GM15510 (cell line): ENCODE results near the gene RBM14.

Experiments
- POLR2A ChIP-seq: IDR thresholded peaks from 3 replicates; pipeline ENCODE4 v1.6.1; 2011; ENCODE audit warnings: borderline replicate concordance; ENCODE audit not compliant: insufficient read length; ENCODE audit errors: extremely low read depth

The RBM14 gene

DNA sequence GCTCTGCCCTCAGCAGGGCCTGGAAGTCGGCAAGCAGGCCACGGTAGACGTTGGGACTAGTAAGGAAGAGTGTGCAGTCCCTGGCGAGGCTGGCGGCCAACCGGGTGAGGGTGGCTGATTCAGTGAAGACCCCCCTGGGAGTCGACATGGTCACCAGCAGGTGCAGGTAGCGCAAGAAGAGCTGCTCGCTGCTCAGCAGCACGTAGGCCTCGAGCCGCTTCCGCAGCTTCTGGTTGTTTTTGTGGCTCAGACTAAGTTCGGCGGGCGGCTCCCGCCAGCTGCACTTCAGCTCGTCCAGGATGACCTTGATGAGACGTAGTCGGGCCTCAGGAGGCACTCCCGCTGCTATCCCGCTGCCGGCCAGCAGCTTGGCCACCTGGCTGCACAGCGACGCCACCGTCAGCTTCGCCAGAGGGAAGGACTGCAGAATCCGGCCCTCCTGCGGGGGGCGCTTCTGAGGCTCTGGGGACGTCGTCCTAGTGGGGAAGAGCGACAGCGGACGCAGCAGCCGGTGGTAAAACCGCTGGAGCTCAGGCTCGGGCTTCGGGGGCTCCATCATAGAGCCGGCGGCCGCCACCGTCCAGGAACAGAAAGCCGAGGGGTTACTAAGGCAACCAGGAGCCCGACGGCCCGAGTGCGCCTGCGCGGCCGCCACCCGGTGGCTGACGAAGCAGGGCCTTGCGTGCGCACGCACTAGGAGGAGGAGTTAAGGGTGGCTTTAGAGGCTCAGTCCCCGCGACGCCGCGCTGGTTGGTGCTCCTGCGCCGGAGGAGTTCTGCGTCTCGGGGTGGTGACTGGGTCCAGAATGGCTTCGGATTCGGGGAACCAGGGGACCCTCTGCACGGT is 23.8 kb upstream of the RBM14 start, which contains the start of the genes CCDC87 and CCS:
Gene CCDC87, minus strand, starts transcription at position 607 of the 846 bp plus-strand sequence. Its CDS starts 48 bp downstream, at position 559.
Gene CCS, plus strand, starts transcription at position 729 of the 846 bp plus-strand sequence. Its CDS starts 77 bp downstream, at position 806.
- peak; percentile 98 for TF ChIP-seq POLR2A

DNA sequence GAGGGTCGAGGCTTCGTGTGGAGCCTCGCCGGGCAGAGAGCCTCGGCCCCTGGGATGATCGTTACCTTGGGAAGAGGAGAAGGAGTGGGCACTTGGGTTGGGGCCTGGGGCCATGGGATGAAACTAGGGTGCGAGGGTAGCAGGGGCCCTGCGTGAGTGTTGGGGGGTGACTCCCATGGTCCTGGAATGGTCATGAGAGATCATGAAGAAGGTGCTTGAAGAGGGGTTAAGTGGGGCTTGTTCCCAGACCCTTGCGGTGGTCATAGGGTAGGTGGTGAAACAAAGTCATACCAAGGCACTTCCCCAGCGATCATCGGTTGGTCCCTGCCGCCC is 23.2 kb upstream of the RBM14 start:
- no peak for TF ChIP-seq POLR2A

DNA sequence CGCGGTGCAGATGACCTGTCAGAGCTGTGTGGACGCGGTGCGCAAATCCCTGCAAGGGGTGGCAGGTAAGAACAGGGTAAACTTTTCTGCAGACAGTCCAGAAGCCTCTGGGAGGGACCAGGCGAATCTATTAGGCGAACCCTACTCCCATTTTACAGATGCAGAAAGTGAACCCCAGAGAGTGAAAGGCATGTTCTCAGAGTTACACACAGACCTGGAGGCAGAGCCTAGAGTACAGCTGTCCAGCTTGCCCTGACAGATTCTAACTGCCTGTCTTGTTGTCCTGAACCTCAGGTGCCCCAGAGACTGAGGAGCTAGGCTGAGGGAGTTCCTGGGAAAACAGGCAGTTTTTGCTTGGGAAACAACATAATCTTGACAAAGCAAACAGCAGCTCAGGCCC is 22.8 kb upstream of the RBM14 start:
- TF ChIP-seq POLR2A = no peak

GRCh38 chr11:66595245-66595904 is 21.1 kb upstream of the RBM14 start:
- no peak for TF ChIP-seq POLR2A

DNA sequence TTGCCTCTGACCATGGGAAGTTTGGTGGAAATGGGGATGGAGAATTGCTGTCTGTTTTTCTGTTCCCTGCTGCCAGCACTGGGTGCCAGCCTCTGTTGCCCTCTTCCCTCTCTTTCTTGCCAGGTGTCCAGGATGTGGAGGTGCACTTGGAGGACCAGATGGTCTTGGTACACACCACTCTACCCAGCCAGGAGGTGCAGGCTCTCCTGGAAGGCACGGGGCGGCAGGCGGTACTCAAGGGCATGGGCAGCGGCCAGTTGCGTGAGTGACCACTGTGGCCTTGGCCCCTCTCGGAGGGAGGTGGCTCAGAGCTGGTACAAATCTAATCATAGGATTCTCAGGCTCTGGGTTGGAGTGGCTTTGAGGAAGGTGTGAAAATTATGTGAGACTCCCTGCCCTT is 17.4 kb upstream of the RBM14 start:
- TF ChIP-seq POLR2A = no peak

DNA sequence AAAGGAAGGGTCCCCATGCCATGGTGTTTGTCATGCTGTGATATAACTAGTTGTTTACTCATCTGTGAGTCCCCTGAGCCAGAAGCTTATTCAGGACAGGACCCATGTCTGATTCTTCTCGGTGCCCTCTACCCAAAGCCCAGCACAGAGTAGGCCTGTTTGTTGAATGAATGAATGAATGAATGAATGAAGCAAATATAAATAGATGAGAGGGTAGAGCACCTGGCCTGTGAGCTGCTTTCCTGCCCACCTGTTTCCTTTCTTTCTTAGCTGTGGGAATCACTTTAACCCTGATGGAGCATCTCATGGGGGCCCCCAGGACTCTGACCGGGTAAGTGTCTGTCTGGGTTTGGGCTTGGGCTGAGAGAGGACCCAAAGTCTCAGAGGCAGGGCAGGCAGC is 16.2 kb upstream of the RBM14 start:
- TF ChIP-seq POLR2A = no peak

GRCh38 chr11:66600631-66601233 is 15.7 kb upstream of the RBM14 start:
- no peak for TF ChIP-seq POLR2A

DNA sequence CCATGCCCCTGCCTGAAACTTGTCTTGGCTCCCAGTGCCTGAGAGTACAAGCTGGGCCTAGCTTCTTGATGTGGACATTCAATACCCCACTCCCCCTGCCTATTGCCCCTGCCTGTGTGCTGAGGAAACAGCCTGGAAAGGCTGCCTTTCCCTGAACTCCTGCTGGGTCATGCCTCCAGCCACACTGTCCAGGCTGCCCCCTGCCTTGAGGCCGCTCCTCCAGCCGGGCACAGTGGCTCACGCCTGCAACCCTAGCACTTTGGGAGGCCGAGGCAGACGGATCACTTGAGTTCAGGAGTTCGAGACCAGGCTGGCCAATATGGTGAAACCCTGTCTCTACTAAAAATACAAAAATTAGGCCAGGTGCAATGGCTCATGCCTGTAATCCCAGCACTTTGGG is 13.4 kb upstream of the RBM14 start:
- TF ChIP-seq POLR2A = no peak

DNA sequence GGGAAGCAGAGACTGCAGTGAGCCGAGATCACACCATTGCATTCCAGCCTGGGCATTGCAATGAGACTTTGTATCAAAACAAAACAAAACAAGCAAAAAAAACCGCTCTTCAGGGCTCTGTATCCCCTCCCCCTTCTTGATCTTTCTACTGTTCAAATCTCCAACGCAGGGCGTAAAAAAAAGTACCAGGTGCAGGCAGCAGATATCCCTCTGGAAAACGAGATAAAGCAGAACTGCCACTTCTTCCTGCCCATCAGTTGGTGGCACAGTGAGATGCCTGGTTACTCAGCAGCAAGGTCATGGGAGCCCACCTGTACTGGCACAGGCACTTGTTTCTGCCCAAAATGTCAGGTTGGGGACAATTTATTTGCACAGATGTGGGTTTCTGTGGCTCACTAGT is 12.3 kb upstream of the RBM14 start:
- no peak for TF ChIP-seq POLR2A

- no peak for TF ChIP-seq POLR2A
Measured at GRCh38 chr11:66607126-66607834, 9.2 kb upstream of the RBM14 start.

DNA sequence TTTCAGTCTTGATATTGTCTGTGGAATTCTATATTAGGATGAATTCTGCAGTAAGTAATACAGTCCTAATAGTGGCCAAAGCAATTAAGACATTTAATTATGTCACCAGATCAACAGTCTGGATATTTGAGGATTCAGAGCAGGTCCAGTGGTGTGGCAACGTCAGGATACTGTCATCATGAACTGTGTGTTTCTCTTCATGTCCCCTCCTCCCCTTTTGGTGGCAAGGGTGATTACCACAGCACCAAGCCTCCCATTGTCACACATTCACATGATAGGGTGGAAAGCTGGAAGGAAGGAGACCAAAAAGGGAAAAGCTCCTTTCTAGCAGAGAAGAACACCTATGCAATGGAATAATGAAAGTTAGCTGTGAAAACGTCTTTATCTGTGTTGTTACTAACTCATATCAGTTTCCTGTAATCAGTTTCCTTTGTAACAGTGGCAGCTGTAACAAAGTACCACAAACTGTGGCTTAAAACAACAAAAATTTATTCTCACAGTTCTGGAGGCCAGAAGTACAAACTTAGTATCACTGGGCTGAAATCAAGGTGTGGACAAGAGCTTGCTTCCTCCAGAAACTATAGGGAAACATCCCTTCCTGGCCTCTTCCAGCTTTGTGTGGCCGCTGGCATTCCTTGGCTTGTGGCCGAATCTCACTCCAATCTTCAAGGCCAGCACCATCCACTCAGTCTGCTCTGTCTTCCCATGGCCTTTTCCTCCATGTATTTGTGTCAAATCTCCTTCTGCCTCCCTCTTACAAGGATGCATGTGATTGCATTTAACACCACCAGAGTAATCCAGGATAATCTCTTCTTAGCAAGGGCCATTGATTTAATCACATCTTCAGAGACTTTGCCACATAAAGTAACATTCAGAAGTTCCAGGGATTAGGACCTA is 6.5 kb upstream of the RBM14 start:
- TF ChIP-seq POLR2A = no peak

DNA sequence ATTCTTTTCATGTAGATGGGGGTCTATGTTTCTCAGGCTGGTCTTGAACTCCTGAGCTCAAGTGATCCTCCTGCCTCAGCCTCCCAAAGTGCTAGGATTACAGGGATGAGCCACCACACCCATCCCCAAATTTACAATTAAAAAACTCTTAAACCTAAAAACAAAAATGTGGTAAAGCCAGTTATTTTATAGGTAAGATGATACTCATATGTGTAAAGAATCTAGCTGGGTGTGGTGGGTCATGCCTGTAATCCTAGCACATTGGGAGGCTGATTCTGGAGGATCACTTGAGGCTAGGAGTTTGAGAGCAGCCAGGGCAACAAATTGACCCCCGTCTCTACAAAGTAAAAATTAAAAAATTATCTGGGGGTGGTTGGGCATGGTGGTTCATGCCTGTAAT is 4.0 kb upstream of the RBM14 start:
- TF ChIP-seq POLR2A = no peak

DNA sequence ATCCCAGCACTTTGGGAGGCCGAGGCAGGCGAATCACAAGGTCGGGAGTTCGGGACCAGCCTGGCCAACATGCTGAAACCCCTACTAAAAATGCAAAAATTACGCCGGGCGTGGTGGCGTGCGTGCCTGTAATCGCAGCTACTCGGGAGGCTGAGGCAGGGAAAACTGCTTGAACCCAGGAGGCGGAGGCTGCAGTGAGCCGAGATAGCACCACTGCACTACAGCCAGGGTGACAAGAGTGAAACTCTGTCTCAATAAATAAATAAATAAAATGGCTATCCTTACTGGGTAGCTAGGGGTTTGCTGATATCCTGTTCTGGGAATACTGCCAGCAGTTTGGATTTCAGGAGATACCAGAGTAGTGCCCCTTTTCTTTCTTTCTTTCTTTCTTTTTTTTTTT is 2.4 kb upstream of the RBM14 start:
- TF ChIP-seq POLR2A = no peak
